Subcutaneous preadipocyte (primary cell): ENCODE measurements around the gene PPP1CB. TPM values are rescaled to one million over a fixed set of nuclear protein-coding genes. Genes with fewer than 3 reads are reported as not detected.

Source experiments
- total RNA-seq: library from RNA; depleted of rRNA; stranded (reverse); fragments of >200 nt; gene quantifications from 2 replicates; pipeline ENCODE4 v1.2.3, GENCODE V29; 2012

PPP1CB gene
- 123 and 142 TPM in 2 replicates for total RNA-seq

DNA sequence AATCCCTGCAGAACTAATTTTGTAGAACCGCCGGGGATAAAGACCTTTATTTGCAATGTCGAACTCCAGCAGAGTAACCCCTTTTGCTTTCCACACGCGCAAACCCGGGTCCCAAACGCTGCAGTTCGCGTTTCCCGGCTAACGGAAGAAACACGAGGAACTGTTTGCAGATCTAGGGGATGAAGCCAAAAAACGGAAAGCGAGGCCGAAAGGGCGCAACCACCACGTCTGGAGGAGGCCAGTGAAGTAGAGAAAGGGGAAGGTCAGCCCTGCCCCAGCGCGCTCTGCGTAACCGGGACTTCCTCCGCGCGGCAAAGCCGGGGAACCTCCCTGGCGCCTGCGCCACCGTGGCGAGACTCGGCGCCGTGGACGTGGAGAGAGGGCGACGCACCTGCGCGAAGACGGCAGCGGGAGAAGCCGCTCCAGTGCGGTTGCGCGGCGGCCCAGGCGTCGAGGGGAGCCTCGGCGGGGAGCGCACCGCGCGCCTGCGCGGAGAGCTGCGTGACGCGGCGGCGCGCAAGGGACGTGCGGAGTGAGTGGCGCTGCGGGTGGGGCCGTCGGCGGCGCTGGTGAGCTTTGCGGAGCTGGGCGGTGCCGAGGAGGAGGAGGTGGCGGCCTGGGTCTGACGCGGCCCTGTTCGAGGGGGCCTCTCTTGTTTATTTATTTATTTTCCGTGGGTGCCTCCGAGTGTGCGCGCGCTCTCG, at the start of gene PPP1CB:
TSS of gene PPP1CB (plus strand) at position 579 of the 704 bp plus-strand sequence. CDS start 295 bp downstream, outside the sequence.

DNA sequence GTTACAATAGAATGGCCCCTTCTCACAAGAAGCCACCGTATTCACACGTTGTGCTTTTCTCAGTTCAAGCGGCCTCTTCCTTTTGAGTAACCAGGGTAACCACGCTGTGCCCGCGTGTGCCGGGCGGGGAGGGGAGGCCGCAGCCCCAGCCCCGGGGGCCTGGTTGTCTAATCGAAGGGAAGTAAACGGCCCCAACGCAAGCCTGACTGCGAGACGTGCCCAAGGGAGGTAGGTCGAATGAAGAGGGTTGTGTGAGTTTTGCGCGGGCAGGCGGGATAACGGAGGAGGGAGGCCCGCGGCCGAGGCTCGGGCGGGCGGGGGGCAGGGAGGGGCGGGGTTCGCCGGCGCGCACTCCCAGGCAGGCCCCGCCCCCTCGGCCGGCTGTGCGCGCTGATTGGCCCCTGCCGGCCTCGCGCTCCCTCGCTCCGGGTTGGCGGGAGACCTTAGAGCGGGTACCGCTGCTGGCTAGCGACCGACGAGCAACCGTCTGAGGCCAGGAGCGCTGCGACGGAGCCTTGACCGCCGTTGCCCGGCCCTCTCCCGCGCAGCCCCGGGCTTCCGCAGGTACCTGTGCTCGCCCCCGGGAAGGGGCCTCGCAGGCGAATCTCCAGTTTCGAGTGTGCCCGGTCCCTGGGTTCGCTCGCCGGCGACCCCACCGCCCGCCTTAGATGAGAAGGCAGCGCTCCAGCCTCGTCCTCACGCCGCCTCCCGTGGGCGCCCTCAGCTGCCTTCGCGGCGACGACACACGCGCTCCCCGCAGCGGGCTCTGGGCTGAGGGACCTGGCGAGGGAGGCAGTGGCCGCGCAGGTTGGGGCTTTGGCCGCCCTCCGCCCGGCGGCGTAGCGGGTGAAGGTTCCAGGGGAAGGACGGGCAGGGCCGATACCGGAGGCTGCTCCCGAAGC, 59.0 kb downstream of the PPP1CB start, which contains the start of gene SPDYA:
TSS of gene SPDYA (plus strand) at position 451 of the 902 bp plus-strand sequence. CDS start 5,181 bp downstream, outside the sequence.

Other genes starting within 250 kb of the PPP1CB start
- 0.59 and 0.73 TPM in 2 replicates for gene SPDYA, start 59.0 kb downstream of the PPP1CB start, total RNA-seq
- gene TRMT61B, start 118.5 kb downstream of the PPP1CB start, total RNA-seq = 11.4 and 11.7 TPM in 2 replicates
- gene WDR43, start 142.8 kb downstream of the PPP1CB start, total RNA-seq = 83.0 and 159 TPM in 2 replicates
- under 0.01 and 0.37 TPM in 2 replicates for gene TOGARAM2, start 229.5 kb downstream of the PPP1CB start, total RNA-seq